GM13977 (cell line): ENCODE measurements around the gene ELOF1.
"Not testable (repeated sequence)": the region's sequence is repeated elsewhere in the genome, so short reads cannot be mapped to it uniquely, and the experiment has no call there.

Source experiments
- DNase-seq: peaks from one replicate; pipeline ENCODE4 v3.0.0; 2012; ENCODE audit warnings: low spot score
- in situ Hi-C: fragments of 300-500 bp; cut with MboI; formaldehyde crosslinking; loops from one replicate; pipeline ENCODE4 v1.12.0; 2022; ENCODE audit warnings: low sequenced_read_pairs, low pct_unique_long_range_greater_than_20kb, mixed read lengths, inconsistent platforms; ENCODE audit not compliant: unreplicated experiment
- TF ChIP-seq, protein P1 (sequence below): IDR thresholded peaks from 2 replicates; pipeline ENCODE4 v1.5.1; 2012; ENCODE audit warnings: mild to moderate bottlenecking, control low read depth; ENCODE audit not compliant: insufficient read depth; ENCODE audit errors: extremely low read depth, missing control alignments

Gene ELOF1

DNA sequence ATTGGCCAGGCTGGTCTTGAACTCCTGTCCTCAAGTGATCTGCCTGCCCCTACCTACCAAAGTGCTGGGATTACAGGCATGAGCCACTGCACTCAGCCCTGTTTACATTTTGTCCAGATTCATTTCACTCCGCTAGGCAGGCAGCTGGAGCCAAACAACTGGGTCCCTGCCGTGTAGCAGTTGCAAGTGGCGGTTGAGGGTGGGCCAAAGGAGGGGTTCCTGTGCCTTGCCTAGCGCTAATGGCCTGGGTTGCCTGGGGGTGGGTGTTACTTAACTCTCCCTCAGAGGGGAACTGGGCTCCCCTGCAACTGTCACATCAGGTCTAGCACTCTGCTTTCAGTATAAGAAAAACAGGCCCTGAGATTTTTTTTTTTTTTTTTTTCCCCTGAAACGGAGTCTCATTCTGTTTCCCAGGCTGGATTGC is 11.0 kb upstream of the ELOF1 start:
- no peak for DNase-seq

DNA sequence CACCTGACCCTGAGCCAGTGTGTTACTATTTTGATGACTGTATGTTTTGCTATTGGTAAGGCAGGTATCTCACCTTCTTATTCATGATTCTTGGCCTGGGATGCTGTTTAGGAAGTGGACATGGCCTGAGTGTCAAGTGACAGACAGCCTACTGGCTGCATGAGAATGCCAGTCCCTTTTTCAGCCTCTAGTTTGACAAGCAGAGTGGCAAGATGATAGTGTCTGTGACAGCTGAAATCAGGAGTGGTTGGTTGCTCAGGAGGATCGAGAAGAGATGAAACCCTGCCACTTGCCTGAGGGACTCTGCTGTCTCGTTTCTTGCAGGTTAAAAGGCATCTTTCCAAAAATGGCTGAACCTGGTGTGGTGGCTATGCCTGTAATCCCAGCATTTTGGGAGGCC is 7.1 kb upstream of the ELOF1 start:
- TF ChIP-seq, protein P1, sequence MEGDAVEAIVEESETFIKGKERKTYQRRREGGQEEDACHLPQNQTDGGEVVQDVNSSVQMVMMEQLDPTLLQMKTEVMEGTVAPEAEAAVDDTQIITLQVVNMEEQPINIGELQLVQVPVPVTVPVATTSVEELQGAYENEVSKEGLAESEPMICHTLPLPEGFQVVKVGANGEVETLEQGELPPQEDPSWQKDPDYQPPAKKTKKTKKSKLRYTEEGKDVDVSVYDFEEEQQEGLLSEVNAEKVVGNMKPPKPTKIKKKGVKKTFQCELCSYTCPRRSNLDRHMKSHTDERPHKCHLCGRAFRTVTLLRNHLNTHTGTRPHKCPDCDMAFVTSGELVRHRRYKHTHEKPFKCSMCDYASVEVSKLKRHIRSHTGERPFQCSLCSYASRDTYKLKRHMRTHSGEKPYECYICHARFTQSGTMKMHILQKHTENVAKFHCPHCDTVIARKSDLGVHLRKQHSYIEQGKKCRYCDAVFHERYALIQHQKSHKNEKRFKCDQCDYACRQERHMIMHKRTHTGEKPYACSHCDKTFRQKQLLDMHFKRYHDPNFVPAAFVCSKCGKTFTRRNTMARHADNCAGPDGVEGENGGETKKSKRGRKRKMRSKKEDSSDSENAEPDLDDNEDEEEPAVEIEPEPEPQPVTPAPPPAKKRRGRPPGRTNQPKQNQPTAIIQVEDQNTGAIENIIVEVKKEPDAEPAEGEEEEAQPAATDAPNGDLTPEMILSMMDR, result no peak
- in situ Hi-C loops, result no loop called here
- no peak for DNase-seq

More for the DNA sequence above, 11.0 kb upstream of the ELOF1 start:
- TF ChIP-seq, protein P1, result no peak
- in situ Hi-C loops, result no loop called here

DNA sequence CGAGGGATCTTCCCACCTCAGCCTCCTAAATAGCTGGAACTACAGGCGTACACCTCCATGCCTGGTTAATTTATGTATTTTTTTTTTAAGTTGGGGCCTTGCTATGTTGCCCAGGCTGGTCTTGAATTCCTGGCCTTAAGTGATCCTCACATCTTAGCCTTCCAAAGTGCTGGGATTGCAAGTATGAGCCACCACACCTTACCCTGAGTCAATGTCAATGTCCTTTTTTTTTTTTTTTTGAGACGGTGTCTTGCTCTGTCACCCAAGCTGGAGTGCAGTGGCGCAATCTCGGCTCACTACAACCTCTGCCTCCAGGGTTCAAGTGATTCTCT is 6.6 kb upstream of the ELOF1 start:
- DNase-seq, in situ Hi-C loops: not testable (repeated sequence)

DNA sequence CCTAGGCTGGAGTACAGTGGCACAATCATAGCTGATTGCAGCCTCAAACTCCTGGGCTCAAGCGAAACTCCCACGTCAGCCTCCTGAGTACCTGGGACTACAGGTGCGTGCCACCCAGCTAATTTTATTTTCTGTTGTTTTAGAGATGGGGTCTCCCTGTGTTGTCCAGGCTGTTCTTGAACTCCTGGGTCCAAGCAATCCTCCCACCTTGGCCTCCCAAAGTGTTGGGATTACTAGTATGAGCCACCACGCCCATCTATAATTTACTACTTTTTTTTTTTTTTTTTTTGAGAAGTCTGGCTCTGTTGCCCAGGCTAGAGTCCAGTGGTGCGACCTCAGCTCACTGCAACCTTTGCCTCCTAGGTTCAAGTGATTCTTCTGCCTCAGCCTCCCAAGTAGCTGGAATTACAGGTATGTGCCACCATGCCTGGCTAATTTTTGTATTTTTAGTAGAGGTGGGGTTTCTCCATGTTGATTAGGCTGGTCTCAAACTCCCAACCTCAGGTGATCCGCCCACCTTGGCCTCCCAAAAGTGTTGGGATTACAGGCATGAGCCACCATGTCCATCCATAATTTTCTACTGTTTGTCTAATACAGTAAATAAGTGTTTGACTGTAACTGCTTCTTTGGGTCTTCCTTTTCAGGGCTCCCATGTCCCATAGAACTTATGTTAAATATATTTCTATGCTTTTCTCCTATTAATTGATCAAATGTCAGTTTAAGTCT is 5.2 kb upstream of the ELOF1 start:
- DNase-seq, in situ Hi-C loops: not testable (repeated sequence)

DNA sequence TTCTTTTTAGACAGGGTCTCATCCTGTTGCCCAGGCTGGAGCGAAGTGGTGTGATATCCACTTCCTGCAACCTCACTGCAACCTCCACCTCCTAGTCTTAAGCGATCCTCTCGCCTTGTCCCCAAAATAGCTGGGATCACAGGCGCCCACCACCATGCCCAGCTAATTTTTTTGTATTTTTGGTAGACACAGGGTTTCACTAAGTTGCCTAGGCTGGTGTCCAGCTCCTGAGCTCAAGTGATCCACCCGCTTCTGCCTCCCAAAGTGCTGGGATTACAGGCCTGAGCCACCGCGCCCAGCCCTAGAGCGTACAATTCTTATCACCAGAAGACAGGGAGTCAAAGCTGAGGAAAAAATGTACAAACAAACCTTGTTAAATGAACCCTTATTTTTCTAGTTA is 4.5 kb upstream of the ELOF1 start:
- DNase-seq, result no peak
- in situ Hi-C loops, result no loop called here

DNA sequence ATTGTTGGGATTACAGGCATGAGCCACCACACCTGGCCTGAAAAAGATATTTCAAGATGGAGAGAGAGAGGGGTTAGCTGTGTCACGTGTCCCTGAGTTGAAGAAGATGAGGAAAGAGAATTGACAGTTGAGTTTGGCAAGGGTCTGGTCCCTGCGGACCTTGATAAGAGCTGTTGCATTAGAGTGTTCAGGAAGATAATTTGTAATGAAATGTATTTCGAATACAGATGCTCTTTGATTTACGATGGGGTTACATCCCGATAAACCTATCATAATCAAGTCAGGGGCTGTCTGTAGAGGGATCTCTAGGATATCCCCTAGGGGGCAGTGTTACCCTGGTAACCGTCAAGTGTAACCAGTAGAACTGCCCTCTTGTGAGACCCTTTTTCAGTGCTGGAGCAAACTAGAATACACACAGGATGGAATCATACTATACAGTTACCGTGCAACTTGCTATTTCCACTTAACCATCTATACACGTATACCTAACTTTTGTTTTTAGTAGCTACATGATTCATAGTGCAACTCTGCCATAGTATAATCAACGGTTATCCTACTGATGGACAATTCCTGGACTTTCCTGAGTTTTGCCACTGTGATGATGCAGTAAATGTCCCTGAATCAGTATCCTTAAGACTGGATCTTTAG is 1.5 kb upstream of the ELOF1 start:
- TF ChIP-seq, protein P1, result peak; percentile 67
- DNase-seq, result peak; percentile 77
- in situ Hi-C loops, result no loop called here

More for the DNA sequence above, 4.5 kb upstream of the ELOF1 start:
- TF ChIP-seq, protein P1, result no peak

DNA sequence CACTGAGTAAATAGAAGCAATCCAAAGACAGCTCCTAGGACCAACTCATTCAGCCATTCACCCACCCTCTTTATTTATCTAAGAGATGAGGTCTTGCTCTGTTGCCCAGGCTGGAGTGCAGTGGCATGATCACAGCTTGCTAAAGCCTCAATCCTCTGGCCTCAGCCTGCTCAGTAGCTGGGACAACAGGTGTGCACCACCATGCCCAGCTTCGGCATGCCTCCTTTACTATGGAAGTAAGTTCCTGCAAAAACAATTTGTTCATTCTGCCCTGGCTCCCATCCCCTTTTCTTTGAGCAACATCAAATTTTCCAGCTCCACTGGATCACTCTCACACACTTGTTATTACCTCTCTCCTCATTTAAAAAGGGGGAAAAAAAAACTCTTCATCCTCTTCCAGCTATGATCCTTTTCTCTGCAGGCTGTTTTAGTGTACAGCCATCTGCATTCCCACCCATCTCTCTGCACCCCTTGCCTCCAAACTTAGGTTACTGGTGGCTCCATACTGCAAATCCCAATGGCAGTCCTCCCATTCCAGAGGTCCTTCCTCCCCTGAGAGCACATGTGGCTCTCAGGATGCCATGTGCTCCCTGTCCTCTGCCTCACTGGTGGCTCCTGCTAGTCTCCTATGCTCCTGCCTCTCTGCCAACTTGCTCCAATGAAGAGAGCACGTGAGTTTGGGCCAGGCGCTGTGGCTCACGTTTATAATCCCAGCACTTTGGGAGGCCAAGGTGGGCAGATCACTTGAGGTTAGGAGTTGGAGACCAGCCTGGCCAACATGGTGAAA is 2.2 kb downstream of the ELOF1 start:
- TF ChIP-seq, protein P1, result no peak
- in situ Hi-C loops, result no loop called here
- DNase-seq, result no peak
